Measurements from ENCODE around the gene THAP10.

GRCh38 chr15:70931821-70932220 is 39.6 kb upstream of the THAP10 start:
- TF ChIP-seq POLR2AphosphoS5 (IDR thresholded peaks at IDR 0.05; ENCODE audit: insufficient read depth in 1 of 2, low read depth in 1 of 2) = no peak
- no peak for TF ChIP-seq CTCF (IDR thresholded peaks at IDR 0.05)
- TF ChIP-seq POLR2A (IDR thresholded peaks at IDR 0.05) = no peak
